ENCODE results near the gene KRTAP1-3.
"Not testable (repeated sequence)": the region's sequence is repeated elsewhere in the genome, so short reads cannot be mapped to it uniquely, and the experiment has no call there.

KRTAP1-3 gene

GRCh38 chr17:41034346-41034935, at the start of gene KRTAP1-3:
Gene KRTAP1-3, minus strand, starts transcription at chr17:41034874. Its CDS starts 53 bp downstream, at chr17:41034821.
- DNase-seq, result not testable (repeated sequence)

- not testable (repeated sequence) for DNase-seq
Measured at GRCh38 chr17:41084100-41084856, 49.6 kb upstream of the KRTAP1-3 start, which contains the start of gene KRTAP4-7. Gene KRTAP4-7, plus strand, starts transcription at chr17:41084150. Its CDS starts 57 bp downstream, at chr17:41084207.

GRCh38 chr17:41083427-41083826, 48.8 kb upstream of the KRTAP1-3 start:
- DNase-seq, result not testable (repeated sequence)

DNA sequence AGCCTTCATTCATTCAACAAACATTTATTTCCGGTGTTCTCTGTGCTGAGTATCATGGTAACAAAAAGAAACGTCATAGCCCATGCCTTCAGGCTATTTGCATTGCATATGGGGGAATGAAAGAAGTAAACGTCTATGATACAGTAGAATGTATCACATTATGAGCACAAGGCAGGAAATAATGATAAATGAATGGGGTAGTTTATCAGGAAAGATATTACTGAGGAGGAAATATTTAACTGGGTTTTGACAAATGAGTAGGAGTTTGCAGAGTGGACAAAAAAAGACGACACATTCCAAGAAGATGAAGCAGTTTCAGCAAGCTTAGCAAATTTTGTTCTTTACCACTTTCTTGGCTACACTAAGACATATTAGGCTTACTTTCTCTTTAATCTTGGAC, 48.0 kb upstream of the KRTAP1-3 start:
- no peak for DNase-seq

GRCh38 chr17:41076788-41077187, 42.1 kb upstream of the KRTAP1-3 start:
- no peak for DNase-seq

DNA sequence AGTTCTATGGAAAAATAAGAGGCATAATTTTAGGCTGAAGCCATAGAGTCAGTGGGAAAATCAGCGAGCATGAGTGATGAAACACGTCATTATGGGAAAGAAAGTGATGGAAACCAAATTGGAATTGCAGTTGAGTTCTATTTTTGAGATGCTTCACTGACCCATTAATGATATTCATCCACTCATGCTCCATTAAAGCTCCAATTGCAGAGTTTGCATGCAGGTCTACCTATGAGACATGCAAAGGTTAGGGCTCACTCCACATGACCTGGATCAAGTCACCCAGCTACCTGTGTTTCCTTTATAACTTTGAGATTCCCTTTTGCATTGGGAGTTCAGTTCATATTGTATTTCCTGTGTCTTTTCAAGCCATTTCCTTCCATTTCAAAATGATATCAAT, 39.0 kb upstream of the KRTAP1-3 start:
- no peak for DNase-seq

GRCh38 chr17:41071606-41072360, 37.1 kb upstream of the KRTAP1-3 start:
- no peak for DNase-seq

- no peak for DNase-seq
Measured at GRCh38 chr17:41069031-41069430, 34.4 kb upstream of the KRTAP1-3 start.

DNA sequence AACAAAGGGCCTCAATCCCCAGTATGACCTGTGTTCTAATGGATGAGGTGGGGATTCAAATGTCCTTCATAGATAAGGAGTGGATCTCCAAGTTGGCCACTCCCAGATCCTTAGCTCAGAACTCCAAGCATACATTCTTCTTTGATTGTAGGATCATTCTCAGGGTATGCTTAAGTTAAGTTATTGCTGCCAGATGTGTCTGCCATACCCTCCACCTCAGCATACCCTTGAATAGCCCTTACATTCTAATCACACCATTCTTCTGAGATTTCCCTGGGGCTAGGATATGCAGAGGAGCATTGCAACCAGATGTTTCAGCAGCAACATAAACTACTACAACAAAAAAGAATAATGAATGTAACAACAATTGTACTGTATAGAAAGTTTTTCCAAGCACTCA, 32.6 kb upstream of the KRTAP1-3 start:
- DNase-seq, result no peak

- no peak for DNase-seq
Measured at GRCh38 chr17:41065829-41066624, 31.4 kb upstream of the KRTAP1-3 start, which contains the start of gene KRTAP2-4. Gene KRTAP2-4, minus strand, starts transcription at chr17:41065879. Its CDS starts 34 bp downstream, at chr17:41065845.

- DNase-seq, result not testable (repeated sequence)
Measured at GRCh38 chr17:41065016-41065689, 30.5 kb upstream of the KRTAP1-3 start.

DNA sequence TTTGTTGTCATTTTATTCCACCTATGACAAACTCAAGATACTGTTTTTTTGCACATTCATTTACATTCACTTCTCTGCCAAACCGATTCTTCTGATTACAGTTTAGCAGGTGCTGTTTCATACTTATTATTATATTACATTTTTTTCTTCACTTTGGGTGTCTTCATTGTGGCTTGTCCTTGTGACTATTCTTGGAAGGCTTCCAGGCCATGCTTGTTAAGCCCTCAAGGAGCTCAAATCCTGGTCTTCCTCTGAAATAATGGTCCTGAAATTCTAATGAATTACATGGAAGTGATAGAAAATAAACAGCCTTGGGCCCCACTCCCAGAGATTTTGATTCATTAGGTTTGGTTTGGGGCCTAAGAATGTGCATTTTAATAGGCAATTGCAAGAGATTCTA, 29.6 kb upstream of the KRTAP1-3 start:
- no peak for DNase-seq

GRCh38 chr17:41063449-41063848, 28.8 kb upstream of the KRTAP1-3 start:
- no peak for DNase-seq

GRCh38 chr17:41061964-41062363, 27.3 kb upstream of the KRTAP1-3 start:
- DNase-seq, result no peak

DNA sequence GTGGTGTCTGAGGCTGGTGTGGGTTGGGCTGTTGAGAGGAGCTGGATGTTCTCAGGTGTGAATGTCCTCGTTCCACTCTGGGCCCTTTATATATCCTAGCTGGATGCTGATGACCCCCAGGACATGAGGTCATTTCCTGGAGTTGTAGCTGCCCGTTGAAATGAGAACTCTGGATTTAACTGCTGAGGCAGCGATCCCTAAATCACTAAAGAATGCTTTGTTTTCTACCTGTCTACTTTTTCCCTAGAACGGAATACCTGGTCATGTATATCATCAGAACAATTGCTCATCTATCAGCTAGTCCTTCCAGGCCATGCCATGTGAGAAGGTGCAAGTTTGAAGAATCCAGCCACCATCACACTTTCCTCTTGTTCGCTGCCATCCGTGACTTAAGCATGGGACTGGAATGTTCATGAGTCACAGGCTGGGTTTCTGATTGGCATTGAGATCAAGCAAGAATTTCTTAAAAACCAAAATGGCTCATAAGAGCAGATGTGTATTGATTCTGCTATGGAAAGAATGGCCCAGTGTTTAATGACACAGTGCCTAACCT, 25.5 kb upstream of the KRTAP1-3 start, which contains the start of gene KRTAP2-3:
Gene KRTAP2-3 (minus strand): TSS at position 63 of the 553 bp plus-strand sequence. CDS start 64 bp downstream, outside the sequence.
- no peak for DNase-seq

DNA sequence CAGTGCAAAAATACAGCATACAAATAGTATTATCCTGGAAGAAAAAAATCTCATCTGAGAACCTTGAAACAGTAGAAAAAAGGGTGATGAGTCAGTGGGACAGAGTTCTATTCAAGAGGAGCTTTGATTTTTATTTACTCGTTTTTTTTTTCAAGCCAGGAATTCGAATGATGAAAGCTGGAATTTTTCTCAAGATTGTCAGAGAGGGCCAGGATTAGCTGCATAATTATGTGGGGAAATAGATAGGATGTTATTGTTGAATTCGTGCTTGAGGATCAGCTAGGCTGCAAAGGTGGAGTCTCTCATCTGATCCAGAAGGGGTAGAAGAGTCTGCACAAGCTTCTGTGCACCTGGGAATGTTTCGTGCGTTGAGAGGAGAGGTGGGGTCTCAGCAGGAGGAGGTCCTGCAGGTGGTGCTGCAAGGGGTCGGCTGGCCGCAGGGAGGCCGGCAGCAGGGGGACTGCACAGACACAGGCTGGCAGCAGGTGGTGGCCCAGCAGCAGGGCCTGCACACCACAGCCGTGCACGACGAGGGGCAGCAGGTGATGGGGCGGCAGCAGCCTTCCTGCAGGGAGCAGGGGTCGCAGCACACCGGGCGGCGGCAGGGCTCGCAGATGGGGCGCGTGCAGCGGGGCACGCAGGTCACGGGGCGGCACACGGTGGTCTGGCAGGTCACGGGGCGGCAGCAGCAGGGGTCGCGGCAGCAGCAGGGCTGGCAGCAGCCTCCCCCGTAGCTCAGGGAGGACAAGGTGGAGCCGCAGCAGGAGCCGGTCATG, 24.8 kb upstream of the KRTAP1-3 start:
- not testable (repeated sequence) for DNase-seq

DNA sequence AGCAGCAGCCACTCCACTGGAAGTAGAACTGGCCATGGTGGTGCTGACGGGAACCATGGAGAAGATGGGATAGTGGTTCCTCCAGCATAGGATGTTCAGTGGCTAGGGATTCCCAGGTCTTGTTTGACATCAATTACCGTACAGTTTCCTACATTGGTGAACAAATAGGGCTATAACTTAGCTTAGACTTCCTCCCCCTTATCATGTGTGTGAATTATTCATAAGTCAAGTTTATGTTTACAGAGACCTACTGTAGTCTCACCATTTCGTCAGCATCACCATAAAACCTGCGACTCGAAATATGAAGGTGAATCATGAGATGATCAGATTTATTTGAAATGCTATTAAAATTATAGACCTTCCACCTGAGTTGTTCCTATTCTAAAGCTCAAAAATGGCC, 24.1 kb upstream of the KRTAP1-3 start:
- DNase-seq, result no peak

DNA sequence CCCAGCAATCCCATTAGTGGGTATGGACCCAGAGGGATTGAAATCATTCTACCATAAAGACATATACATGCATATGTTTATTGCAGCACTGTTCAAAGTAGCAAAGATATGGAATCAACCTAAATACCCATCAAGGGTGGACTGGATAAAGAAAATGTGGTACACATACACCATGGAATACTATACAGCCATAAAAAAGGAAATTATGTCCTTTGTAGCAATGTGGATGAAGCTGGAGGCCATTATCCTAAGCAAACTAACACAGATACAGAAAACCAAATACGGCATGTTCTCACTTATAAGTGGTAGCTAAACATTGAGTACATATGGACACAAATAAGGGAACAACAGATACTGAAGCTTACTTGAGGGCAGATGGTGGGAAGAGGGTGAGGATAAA, 22.9 kb upstream of the KRTAP1-3 start:
- DNase-seq, result no peak

DNA sequence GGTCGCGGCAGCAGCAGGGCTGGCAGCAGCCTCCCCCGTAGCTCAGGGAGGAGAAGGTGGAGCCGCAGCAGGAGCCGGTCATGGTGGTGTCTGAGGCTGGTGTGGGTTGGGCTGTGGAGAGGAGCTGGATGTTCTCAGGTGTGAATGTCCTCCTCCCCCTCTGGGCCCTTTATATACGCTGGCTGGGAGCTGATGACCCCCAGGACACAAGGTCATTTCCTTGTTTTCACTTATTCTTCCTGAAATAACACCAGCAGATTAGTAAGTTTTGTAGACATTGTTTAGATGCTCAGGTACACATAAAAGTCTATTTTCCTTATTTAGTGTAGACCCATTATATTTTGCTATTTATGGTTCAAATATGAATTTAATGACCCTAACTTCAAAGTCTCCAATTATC, 20.5 kb upstream of the KRTAP1-3 start, which contains the start of gene KRTAP2-2:
Gene KRTAP2-2 (minus strand): TSS at position 101 of the 400 bp plus-strand sequence. CDS start 19 bp downstream, at position 82.
- DNase-seq, result not testable (repeated sequence)

DNA sequence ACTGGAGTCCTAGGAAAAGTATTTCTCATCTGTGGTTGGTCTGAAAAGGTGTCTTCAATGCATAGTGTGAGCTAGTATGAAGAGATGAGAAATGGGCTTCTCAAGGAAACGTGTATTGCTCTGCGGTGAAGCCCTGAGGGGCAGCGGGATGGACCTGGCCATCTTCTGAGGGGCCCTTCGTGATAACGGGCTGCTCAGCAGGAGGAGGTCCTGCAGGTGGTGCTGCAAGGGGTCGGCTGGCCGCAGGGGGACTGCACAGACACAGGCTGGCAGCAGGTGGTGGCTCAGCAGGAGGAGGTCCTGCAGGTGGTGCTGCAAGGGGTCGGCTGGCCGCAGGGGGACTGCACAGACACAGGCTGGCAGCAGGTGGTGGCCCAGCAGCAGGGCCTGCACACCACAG, 19.9 kb upstream of the KRTAP1-3 start:
- DNase-seq, result not testable (repeated sequence)

DNA sequence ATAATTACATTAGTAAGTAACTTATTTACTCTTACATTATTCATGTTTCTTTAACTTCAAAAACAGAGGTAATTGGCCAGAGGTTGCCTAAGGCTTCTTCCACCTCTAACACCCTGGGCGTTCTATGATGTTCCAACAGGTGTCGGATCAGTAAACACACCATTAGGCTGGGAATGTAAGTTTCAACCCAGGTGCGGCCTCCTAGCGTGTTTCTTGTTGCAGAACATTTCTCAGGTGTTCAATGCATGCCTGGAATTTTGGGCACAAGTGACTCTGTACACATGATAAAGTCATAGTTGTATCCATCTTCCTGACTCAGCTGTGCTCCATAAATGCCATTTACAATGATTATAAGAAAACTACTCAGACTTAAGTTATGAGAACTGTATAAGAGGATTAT, 19.4 kb upstream of the KRTAP1-3 start:
- no peak for DNase-seq

Data from stimulated activated naive CD4-positive, alpha-beta T cell (primary cell).